HG03103 (cell line): ENCODE measurements around the gene PRDM12.

Experiments used
- ATAC-seq: cut with Tn5 transposase; IDR thresholded peaks from one replicate; pipeline ENCODE4 v1.9.1; 2021; ENCODE audit warnings: low read depth; ENCODE audit not compliant: unreplicated experiment

Gene PRDM12

DNA sequence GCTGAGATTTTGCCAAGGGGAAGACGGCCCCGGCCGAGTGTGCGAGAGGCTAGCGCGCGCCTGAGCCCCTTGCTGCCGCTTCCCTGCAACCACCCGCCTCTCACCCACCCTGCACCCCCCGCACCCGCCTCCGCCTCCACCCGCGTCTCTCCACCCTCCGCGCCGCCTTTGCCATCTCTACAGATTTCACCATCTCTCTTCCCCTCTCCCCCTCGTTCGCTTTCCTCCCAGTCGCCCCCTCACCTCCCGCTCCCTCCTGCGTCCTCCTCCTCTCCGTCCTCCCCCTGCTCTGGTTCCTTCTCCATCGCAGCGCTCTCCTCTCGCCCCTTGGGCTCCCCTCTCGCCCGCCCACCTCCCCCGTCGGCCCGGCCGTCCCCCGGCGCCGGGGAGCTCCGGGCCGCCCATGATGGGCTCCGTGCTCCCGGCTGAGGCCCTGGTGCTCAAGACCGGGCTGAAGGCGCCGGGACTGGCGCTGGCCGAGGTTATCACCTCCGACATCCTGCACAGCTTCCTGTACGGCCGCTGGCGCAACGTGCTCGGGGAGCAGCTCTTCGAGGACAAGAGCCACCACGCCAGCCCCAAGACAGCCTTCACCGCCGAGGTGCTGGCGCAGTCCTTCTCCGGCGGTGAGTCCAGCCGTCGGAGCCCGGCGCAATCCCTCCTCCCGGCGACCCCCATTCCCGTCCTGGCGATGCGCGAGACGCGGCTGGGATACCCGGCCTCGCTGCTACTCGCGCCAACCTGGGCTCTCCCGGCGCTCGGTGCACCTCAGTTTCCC, at the start of gene PRDM12:
Gene PRDM12 (plus strand): TSS at position 344 of the 778 bp plus-strand sequence. CDS start 60 bp downstream, at position 404.
- ATAC-seq: no peak

DNA sequence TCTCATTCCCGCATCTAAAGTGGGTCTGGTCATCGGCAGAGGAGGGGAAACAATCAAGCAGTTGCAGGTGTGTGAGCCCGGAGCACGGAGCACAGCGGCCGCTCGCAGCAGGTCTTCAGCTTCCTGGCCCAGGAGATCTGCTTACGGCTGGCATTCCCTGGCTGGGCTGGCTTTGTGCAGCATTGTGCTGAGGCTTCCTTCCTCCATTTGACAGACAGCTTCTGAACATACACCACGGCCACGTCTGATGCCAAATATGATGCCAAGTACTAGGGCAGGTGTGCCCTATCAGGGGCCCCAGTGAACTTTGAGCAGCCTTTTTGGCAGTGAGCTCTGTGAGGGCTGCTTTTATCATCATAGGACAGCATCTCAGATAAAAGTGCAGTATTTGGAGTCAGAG, 47.9 kb upstream of the PRDM12 start:
- ATAC-seq: no peak

DNA sequence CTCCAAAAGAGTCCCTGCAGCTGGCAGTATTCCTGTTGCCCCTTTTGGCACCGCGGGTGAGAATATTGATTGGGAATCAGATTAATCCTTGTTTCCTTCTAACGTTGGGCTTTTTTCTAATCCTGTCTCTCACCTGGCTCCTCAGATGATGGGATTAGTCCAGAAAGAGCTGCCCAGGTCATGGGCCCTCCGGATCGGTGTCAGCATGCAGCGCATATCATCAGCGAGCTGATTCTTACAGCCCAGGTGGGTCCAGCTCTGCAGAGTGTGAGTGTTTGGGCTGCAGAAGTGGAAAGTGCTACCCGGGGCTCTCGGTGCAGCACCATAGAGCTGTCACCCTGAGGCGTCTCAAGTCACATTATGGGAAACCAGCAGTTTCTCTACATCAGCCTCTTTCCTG, 40.9 kb upstream of the PRDM12 start:
- no peak for ATAC-seq

DNA sequence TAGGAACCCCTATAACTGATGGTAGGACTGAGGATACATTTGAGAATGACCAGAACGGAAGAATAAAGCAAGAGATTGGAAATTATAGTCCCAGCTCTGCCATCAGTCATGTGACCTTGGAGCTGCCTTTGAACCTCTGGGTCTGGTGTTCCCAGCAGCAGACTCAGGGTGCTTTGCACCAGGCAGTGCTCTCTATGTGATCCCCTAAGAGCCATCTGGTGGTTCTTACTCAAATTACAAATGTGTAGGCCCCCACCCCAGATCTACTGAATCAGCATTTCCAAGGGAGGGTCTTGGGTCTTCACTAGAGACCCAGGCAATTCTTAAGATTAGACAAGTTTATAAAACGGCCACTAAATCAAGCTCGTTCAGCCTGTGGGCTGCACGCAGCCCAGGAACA, 40.2 kb upstream of the PRDM12 start:
- no peak for ATAC-seq

DNA sequence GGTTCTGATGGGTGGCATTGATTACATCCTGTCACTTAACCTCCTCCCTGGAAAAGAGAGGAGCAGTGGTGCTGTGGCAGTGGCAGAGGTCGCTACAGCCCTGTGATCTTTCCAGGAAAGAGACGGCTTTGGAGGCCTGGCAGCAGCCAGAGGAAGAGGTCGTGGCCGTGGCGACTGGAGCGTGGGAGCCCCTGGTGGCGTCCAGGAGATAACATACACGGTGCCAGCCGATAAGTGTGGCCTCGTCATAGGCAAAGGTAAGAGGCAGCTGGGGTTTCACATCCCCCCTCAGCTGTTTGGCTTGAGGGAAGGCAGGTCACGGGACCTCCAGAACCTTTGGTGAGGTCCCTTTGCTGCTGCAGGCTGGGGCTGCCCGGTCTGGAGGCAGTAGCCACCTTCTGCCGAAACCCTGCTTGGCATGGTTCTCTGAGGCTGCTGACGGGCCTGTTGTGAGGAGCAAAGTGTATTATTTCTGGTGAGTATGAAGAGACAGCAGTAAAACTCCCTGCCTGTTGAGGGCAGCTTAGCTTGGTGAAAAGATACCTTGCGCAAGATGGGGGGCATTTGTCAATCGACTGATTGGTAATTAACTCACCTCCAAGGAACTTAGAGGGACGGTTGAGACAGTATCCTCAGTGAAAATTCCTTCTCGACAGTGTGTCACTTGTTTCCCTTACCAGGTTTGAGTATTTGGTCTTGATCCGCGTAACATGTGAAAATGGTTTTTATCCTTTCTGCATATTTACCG, 38.0 kb upstream of the PRDM12 start:
- ATAC-seq: no peak

DNA sequence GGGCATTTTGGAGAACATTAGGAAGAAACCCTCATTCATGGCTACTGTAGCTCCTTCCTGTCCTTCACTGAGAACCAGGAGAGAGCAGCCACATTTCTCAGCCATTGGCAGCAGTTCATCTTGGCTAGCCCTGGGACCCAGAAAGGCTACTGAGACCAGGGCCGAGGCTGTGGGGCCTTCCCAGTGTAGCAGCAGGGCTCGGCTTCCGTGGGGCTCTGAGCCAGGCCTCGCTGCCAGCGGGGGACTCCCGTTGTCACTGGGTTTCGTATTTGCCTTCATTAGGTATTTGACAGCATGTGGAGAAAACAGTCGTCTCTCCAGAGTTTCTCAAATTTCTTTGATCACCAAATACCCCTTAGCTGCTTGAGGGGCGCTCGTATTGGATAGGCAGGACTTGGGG, 37.3 kb upstream of the PRDM12 start:
- no peak for ATAC-seq

DNA sequence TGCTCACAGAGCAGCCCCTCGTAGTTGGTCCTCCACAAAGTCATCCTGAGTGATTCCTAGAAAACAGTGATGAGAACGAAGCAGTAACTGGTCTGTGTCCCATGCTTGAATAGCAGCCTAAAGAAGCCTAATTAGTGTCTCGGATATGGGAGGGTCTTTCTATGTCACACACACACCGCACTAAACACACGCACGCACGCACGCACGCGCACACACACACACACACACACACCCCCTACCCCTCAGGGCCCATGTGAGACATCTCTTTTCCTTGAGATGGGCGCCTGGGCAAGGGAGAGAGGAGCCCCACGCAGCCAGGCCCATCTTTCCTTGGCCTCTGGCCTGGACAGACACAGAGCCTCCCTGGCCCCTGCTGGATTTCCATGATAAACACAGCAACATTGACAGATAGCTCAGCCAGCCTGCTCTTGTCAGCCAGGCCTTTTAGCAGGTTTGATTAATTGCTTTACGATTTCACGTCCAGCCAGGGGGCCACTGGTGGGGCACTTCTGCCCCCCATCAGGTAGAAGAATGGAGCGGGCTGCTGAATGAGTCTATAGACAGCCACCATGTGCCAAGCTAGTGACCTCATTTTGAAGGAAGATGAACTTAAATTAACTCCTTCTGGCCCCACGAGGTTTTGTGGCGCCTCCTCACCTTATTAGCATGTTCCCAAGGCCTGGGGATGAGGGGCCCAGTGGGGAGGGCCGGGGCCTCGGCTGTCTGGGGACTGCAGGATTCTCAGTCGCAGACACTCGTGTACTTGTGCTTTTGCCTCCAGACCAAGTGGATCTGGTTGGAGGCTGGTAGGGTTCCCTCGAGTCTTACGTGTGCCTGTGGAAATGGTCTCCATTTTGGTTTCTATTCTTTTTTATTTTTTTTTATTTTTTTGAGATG, 36.2 kb upstream of the PRDM12 start:
- ATAC-seq: no peak

DNA sequence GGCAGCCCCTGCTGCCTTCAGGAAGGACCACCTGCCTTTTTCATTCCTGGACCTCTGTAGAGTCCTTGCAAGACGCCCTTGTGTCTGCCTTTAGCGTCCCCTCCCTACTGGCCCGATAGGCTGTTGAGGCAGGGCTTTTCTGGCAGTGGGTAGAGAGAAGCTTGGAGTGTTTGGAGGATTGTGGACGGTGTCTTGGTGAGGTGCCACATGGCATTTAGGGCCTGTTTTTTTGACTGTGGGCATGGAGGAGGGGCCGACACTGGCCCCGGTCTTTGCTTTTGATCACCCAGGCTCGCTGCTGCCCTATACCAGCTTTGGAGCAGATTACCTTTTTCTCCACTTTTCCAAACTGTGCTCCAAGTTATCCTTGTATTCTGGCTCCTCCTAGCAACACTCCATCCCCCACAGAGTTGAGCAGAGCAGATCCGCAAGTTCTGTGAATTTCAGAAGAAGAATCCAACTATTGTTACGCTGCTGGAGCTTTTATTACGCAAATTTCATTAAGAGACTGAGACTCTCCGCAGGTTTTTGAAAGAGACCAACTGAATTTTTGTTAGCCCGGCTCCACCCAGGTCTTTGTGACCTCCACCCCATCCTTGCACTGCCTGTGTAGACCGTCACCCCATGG, 34.8 kb upstream of the PRDM12 start:
- no peak for ATAC-seq

DNA sequence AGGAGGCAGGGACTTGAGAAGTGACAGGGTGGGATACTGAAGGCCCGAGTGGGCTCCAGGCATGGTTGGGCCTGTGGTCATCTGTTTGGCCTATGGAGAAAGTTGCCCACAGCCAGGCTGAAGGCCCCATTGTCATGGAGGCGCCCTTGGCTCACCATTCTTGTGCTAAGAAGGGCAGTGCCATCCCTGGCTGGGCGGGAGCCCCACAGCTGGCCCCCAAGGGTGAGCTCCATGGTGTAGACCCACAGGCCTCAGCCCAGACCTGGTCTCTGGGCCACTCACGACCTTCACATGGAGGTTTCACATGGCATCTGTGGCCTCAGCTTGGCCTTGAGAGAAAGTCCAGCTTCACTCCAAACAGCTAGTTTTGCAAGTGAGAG, 34.3 kb upstream of the PRDM12 start:
- ATAC-seq: no peak

DNA sequence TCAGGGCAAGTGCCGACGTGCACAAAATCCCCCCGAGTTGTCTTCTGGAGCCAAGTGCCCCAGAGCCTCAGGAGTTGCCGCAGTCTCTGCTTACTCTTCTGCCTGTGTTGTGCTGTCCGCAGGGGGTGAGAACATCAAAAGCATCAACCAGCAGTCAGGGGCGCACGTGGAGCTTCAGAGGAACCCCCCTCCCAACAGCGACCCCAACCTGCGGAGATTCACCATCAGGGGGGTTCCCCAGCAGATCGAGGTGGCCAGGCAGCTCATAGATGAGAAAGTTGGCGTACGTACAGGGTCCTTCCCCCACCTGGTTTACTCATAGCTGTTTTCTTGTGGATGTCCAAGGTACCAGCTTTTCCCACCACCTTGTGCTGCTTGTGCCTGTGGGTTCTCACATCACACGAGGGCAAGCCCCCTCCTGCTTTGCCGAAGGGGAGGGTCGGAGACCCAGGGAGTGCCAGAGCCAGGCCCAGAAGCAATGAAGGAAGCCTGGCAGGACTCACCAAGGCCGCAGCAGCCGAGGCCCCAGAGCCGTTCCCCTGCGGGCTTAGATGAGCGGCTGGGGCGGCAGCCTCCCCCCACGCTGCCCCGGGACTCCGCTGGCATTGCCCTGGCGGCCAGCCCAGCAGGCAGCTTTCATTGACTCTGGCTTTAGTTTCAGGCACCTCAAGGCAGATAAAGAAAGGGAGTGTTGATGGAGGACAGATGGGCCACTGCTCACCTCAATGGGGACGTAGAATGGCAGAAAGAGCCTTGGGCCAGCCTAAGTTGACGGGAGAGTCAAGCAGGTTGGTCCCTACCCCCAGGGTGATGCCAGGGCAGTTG, 33.7 kb upstream of the PRDM12 start:
- no peak for ATAC-seq

DNA sequence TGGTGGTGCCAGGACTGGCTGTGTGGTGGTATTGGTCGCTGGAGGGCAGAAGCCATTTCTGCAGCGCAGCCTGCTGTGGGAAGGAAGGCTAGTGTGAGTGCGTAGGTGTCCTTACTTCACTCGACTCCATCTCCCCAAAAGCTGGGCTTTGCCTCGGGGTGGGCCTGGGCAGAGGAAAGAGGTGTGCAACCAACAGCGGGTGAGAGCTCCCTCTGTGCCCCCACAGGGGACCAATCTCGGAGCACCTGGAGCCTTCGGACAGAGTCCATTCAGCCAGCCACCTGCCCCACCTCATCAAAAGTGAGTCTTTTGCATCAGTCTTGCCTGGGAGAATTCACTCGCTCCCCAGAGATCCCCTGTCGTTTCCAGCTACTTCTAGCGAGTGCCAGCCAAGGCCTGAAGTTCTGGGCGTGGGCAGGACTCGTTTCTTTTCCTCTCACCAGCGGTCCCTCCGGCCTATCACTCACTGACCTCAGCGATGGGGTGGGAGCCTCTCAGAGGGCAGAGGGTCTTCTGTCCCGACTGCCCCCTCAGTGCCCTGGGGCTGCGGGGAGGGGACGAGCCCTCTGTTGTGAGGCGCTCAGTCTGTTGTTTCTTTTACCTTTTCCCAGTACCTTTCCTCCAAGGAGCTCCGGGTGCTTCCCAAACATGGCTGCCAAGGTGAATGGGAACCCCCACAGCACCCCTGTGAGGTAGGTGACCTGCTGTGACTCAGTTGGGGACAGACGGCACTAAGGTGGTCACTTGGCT, 32.9 kb upstream of the PRDM12 start:
- ATAC-seq: no peak

DNA sequence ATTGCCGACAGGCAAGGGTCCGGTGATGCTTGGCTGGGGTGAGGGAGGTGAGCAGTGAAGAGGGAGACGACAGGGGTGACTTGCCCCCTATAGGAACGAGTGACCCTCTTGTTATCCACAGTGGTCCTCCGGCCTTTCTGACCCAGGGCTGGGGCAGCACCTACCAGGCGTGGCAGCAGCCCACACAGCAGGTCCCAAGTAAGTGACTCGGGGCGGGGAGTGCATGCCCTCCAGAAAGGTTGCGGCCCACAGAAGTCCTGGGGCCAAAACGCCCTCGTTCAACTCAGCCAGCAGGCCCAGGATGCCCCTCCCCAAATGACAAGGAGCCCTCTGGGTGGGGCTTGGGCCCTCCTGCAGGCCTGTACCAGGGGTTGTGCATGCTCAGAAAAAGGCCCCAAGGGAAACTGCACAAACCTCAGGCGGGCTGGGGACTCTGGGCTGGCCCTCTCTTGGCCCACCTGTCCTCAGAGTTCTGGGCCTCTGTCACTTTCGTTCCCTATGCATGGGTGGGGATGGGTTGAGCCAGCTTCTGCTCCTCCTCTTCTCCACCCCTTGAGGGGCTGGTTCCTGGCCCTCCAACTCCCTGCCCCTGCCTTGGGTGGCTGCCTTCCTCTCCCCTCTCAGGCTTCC, 32.2 kb upstream of the PRDM12 start:
- ATAC-seq: no peak

DNA sequence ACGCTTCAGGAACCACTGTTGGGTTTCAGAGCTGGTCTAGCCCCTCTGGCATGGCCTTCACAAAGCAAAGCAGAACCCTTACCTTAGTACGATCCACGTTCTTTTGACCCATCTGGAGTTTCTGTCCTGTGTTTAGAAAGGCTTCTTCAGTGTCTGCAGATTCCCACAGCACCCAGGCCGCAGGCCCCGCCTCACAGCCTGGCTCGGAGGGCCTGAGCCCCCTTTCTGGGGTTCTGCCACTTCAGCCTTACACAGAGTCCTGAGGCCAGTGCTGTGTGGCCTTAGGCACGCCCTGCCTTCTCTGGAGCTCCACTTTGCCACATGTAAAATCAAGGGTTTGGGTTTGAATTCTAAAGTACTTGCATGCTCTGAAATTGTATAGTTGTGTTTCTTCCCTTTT, 31.6 kb upstream of the PRDM12 start:
- ATAC-seq: no peak

DNA sequence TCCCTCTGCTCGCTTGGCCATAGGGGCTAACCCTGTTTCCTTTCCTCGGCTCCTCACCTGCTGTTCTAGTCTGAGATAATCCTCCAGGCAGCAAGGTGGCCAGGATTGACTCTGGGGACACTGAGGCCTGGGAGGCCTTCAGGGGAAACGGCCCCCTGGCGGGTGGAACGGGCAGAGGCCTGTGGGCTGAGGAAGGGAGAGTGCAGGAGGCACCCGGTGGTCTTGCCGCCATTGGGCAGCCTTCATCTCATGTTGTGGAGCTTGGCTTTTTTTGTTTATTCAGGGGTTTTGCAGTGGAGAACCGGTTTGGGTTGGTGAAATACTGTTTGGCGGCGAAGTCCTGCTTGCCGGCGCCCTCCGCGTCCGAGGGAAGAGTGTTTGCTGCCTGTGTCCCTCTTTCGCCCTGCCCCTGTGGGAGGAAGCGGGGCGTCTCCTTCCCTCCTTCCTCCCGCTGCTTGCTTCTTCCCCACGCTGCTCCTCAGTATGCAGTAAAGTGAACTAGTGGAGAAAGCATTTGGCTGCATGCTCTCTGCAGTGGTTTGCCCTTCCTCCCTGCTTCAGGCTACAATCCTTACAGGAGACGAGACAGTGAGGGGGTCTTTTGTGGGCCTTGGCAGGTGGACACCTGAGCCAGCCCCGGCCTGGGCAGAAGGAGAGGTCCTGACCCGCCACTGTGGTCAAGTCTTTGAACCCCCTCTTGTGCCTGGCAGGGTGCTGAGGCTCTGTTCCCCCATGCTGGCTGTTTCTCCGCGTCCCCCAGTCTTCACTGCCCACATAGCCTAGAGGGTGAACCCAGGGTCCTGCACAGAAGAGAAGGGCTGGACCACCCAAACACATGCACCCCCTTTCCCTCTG, 30.8 kb upstream of the PRDM12 start:
- ATAC-seq: no peak

DNA sequence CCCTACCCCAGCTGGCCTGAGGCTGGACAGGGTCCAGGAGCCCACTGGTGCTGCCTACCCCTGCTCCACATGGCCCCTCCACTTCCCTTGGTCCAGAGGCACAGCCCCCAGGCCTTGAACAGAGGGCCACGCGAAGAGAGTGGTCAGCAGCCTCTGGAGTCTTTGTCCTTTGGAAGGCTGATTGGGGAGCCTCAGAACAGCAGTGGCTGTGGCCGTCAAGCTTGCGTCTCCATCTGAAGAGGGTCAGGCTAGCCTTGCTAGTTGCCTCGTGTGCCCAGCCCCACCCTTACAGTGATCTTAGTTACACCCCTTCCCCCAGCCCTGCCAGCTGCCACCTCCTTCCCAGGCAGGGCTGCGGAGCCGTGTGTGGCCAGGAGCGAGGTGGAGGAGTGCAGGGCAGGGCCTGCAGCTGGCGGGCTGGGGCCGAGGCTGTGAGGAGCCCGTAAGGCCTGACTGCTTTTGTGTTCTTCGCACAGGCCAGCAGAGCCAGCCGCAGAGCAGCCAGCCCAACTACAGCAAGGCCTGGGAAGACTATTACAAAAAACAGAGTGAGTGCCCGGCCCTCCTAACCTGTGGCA, 30.1 kb upstream of the PRDM12 start:
- no peak for ATAC-seq

DNA sequence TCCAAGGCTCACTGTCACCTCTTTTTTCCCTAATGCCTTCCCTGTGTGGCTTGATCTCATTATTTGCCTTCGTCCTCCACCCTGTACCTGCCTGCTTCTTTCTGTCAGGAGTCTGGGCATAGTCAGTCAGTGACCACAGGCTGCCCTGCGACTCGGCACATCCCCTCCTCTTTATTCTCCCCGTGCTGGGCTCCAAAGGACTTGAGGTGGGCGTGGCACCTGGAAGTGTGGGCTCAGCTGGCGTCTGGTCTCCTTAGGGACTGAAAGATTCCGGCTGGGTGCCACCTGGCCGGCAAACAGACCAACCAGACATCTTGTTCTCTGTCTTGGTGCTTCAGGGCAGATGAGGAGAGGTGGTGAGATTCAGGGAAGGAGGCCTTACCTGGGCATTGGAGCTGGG, 29.6 kb upstream of the PRDM12 start:
- ATAC-seq: no peak

DNA sequence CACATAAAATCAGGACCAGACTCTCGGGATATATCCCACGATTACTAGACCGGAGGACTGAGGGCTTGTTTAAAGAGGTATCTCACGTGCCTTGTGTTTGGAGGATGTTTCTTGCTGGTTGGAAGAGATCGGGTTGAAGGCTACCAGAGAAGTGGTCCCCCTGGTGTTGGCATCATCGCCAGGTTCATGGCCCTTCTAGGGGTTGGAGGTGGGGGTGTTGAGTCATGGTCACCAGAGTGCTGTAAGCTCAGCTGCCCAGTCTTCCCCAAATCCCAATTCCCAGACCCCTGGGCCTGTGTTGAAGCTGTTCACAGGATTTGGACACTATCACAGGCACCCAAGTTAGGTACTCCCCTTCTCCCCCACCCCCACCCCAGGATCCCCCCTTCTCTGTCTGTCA, 29.1 kb upstream of the PRDM12 start:
- no peak for ATAC-seq
